Activated B cell treated with CpG ODN at 0.5 μM for 24 hours (primary cell): Measurements from ENCODE around the gene SOX6. TPM values are rescaled to one million over a fixed set of nuclear protein-coding genes. Genes with fewer than 3 reads are reported as not detected.

Source experiments
- ATAC-seq: fragments of 200-7000 bp; cut with Tn5 transposase; one replicate; pipeline ENCODE4 v1.10.0; 2021; ENCODE audit warnings: low read depth, mild to moderate bottlenecking, moderate library complexity
- CTCF ChIA-PET: fragments of 350-600 bp; sonication (Branson Sonifier 250); formaldehyde crosslinking; loops from one replicate; lab custom pipeline; 2021; ENCODE audit warnings: antibody characterized with exemption; lab: Charles Lee
- POLR2A ChIA-PET: fragments of 350-600 bp; sonication (Branson Sonifier 250); formaldehyde crosslinking; loops from one replicate; lab custom pipeline; 2021; ENCODE audit warnings: antibody characterized with exemption; lab: Charles Lee
- DNase-seq: peaks from one replicate; pipeline ENCODE4 v3.0.0; 2022
- H3K27ac Mint-ChIP-seq: one replicate; pipeline ENCODE4 v1.8.0; 2020; ENCODE audit warnings: mixed read lengths
- H3K27me3 Mint-ChIP-seq: one replicate; pipeline ENCODE4 v1.8.0; 2021; ENCODE audit warnings: mixed read lengths
- H3K36me3 Mint-ChIP-seq: one replicate; pipeline ENCODE4 v1.8.0; 2021; ENCODE audit warnings: low read depth, mixed read lengths
- H3K4me1 Mint-ChIP-seq: one replicate; pipeline ENCODE4 v1.8.0; 2021; ENCODE audit warnings: mixed read lengths
- H3K4me3 Mint-ChIP-seq: one replicate; pipeline ENCODE4 v1.8.0; 2020; ENCODE audit warnings: mild to moderate bottlenecking, mixed read lengths
- H3K9me3 Mint-ChIP-seq: one replicate; pipeline ENCODE4 v1.8.0; 2020; ENCODE audit warnings: mixed read lengths
- intact Hi-C: fragments of 100-400 bp; cut with micrococcal nuclease; formaldehyde crosslinking; loops from one replicate; pipeline ENCODE4 v1.15.1; 2024
- total RNA-seq: library from RNA; stranded (reverse); gene quantifications from 2 replicates; pipeline ENCODE4 v1.2.3, GENCODE V29; 2022
- TF ChIP-seq, protein P1 (sequence below): fragments of 200-600 bp; IDR thresholded peaks from one replicate; pipeline ENCODE4 v1.8.0; 2022; ENCODE audit warnings: antibody characterized with exemption, mild to moderate bottlenecking

Gene SOX6
- total RNA-seq, 1 donor from 2014 or later = not detected

GRCh38 chr11:16346975-16347374 is 9.4 kb downstream of the SOX6 start:
- intact Hi-C loops = no loop called here
- H3K4me1 Mint-ChIP-seq = no peaks in the 10 kb centered on the region
- no peaks in the 10 kb centered on the region for H3K36me3 Mint-ChIP-seq
- H3K27ac Mint-ChIP-seq = no peak overlapping the region
- H3K9me3 Mint-ChIP-seq = no peaks in the 10 kb centered on the region
- no peak for DNase-seq
- TF ChIP-seq, protein P1, sequence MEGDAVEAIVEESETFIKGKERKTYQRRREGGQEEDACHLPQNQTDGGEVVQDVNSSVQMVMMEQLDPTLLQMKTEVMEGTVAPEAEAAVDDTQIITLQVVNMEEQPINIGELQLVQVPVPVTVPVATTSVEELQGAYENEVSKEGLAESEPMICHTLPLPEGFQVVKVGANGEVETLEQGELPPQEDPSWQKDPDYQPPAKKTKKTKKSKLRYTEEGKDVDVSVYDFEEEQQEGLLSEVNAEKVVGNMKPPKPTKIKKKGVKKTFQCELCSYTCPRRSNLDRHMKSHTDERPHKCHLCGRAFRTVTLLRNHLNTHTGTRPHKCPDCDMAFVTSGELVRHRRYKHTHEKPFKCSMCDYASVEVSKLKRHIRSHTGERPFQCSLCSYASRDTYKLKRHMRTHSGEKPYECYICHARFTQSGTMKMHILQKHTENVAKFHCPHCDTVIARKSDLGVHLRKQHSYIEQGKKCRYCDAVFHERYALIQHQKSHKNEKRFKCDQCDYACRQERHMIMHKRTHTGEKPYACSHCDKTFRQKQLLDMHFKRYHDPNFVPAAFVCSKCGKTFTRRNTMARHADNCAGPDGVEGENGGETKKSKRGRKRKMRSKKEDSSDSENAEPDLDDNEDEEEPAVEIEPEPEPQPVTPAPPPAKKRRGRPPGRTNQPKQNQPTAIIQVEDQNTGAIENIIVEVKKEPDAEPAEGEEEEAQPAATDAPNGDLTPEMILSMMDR = no peak
- POLR2A ChIA-PET = no interaction called here
- H3K4me3 Mint-ChIP-seq = no peak overlapping the region
- no peaks in the 10 kb centered on the region for H3K27me3 Mint-ChIP-seq
- CTCF ChIA-PET = no interaction called here
- ATAC-seq = no peak

DNA sequence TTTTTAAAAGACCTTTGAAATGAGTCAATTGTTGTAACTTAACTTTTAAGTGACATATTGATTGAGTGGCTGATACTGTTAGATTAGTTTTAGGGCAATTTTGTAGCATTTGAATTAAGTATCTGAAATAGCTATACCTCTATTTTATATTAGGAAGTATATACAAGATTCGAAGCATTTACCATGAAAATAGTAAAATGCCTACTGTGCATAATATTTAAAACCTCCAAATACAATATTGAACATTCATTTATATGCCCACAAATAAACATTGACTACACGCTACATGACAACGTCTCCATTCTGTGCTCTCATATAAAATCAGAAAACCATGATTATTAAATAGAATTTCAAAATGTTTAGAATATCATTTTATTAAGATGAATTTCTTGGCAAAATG is 14.5 kb downstream of the SOX6 start:
- H3K4me1 Mint-ChIP-seq = no peaks in the 10 kb centered on the region
- no peaks in the 10 kb centered on the region for H3K9me3 Mint-ChIP-seq
- no peak overlapping the region for H3K27ac Mint-ChIP-seq
- ATAC-seq = no peak
- H3K4me3 Mint-ChIP-seq = no peak overlapping the region
- TF ChIP-seq, protein P1 = no peak
- intact Hi-C loops = no loop called here
- CTCF ChIA-PET = no interaction called here
- POLR2A ChIA-PET = no interaction called here
- H3K36me3 Mint-ChIP-seq = no peaks in the 10 kb centered on the region
- no peak for DNase-seq
- no peaks in the 10 kb centered on the region for H3K27me3 Mint-ChIP-seq

DNA sequence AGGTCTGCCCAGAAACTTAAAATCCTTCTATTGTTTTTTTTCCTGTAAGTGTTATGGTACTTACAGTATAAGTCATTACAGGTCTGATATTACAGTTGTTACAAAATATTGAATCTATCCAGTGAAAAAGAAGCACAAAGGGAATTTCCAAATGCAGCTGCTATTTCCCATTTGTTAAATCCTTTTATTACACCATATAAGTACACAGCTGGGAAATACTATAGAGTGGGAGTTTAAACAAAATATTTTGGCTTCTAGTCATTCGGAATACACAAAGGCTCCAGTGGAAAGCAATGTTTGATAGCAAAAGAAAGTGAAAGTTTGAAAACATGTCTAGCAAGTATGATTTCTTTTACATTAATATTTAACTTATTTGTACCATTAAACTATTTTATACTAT is 18.0 kb downstream of the SOX6 start:
- ChIA-PET POLR2A (no interaction called here), CTCF (no interaction called here)
- Mint-ChIP-seq H3K4me3 (no peak overlapping the region), H3K27me3 (no peaks in the 10 kb centered on the region), H3K4me1 (no peaks in the 10 kb centered on the region), H3K27ac (no peak overlapping the region), H3K36me3 (no peaks in the 10 kb centered on the region), H3K9me3 (no peaks in the 10 kb centered on the region)
- no peak for DNase-seq
- intact Hi-C loops = no loop called here
- TF ChIP-seq, protein P1 = no peak
- ATAC-seq = no peak

DNA sequence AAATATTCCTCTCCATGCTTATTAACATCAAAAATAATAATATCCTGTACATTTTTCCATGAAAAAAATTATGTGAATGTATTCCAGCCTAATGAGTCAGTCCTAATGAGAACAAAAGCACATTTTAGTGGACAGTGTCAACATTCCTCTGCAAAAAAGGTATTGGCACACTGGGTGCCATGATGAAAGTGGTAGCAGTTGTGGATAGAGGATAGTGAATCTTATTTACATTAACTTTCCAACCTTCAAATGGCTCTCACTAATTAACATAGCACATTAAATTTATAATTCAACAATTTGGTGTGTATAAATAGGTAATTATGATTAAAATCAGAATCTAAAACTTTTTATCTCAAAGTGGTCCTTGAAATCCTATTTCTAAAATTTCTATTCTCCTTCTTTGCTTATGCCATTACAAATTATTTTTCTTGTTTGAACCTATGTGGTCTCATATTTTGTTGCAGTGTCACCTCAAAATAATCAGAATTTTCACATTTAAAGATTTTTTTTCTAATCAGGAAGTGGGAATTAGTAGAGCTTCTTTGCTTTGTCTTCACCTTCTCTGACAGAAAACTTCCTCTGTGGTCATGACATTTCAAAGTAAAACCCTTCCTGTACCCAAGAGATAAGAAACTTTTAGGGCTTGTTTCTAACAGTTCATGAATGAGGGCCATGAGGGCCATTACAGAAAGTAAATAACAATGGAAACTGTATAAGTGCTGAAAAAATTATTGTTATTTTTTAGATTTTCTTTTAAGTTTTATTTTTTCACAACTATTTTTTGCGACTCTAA is 18.7 kb downstream of the SOX6 start:
- POLR2A ChIA-PET = no interaction called here
- H3K4me3 Mint-ChIP-seq = no peak overlapping the region
- H3K27ac Mint-ChIP-seq = no peak overlapping the region
- H3K27me3 Mint-ChIP-seq = no peaks in the 10 kb centered on the region
- CTCF ChIA-PET = no interaction called here
- no peak for ATAC-seq
- intact Hi-C loops = no loop called here
- H3K9me3 Mint-ChIP-seq = no peaks in the 10 kb centered on the region
- no peaks in the 10 kb centered on the region for H3K36me3 Mint-ChIP-seq
- no peaks in the 10 kb centered on the region for H3K4me1 Mint-ChIP-seq
- DNase-seq = no peak
- TF ChIP-seq, protein P1 = no peak

GRCh38 chr11:16336721-16337120 is 19.6 kb downstream of the SOX6 start:
- no peaks in the 10 kb centered on the region for H3K9me3 Mint-ChIP-seq

More at GRCh38 chr11:16336721-16337120, 19.6 kb downstream of the SOX6 start:
- ChIA-PET POLR2A (no interaction called here), CTCF (no interaction called here)
- Mint-ChIP-seq H3K36me3 (no peaks in the 10 kb centered on the region), H3K27ac (no peak overlapping the region), H3K4me3 (no peak overlapping the region), H3K4me1 (no peaks in the 10 kb centered on the region), H3K27me3 (no peaks in the 10 kb centered on the region)
- TF ChIP-seq, protein P1 = no peak
- intact Hi-C loops = no loop called here
- ATAC-seq = no peak
- no peak for DNase-seq
